Measurements from ENCODE around the gene TMEM272.

- TF ChIP-seq ZBTB7A (IDR thresholded peaks at IDR 0.05; ENCODE audit: borderline replicate concordance, control insufficient read depth, low read depth, low read length) (no peak), ZNF121 (CRISPR knock-in tag; conservative IDR thresholded peaks at IDR 0.05) (no peak)
Observed at GRCh38 chr13:51806566-51806965, 38.4 kb downstream of the TMEM272 start.
